IMR-90 (cell line): Measurements from ENCODE around the gene CYSTM1. TPM values are rescaled to one million over a fixed set of nuclear protein-coding genes. Genes with fewer than 3 reads are reported as not detected.

ENCODE experiments used
- ATAC-seq: fragments of 200-7000 bp; cut with Tn5 transposase; 2 replicates; pipeline ENCODE4 v1.9.1; 2020; ENCODE audit warnings: low read depth, mild to moderate bottlenecking, moderate library complexity
- BruUV-seq: library from RNA; stranded (reverse); fragments of 400-500 nt; replicated peaks from 2 replicates; lab custom pipeline; 2021; lab: Mats Ljungman, UMichigan
- CTCF ChIA-PET: fragments of 300-600 bp; formaldehyde crosslinking; extraction: SDS; loops from one replicate; lab custom pipeline; 2021; ENCODE audit warnings: antibody characterized with exemption; lab: Yijun Ruan, JAX
- POLR2A ChIA-PET: fragments of 300-600 bp; sonication (Branson Sonifier 250); formaldehyde crosslinking; loops from one replicate; lab custom pipeline; 2022; ENCODE audit warnings: antibody characterized with exemption; ENCODE audit not compliant: unreplicated experiment; lab: Charles Lee
- DNase-seq: peaks from one replicate; pipeline ENCODE4 v3.0.0; 2013
- H2AFZ ChIP-seq: replicated peaks from 2 replicates; pipeline ENCODE3; 2013; ENCODE audit warnings: low read length, mild to moderate bottlenecking; ENCODE audit not compliant: poor library complexity
- H2AK5ac ChIP-seq: 2 replicates; pipeline ENCODE4 v1.6.1; 2013; ENCODE audit warnings: low read depth, low read length, inconsistent platforms
- H2AK9ac ChIP-seq: replicated peaks from 2 replicates; pipeline ENCODE3; 2013; ENCODE audit warnings: mild to moderate bottlenecking, low read depth, low read length, moderate library complexity; ENCODE audit not compliant: poor library complexity
- H2BK120ac ChIP-seq: 2 replicates; pipeline ENCODE4 v1.6.1; 2013; ENCODE audit warnings: low read depth, low read length, inconsistent platforms
- H2BK15ac ChIP-seq: 3 replicates; pipeline ENCODE4 v1.6.1; 2013; ENCODE audit warnings: low read depth, low read length, inconsistent platforms
- H2BK20ac ChIP-seq: 2 replicates; pipeline ENCODE4 v1.6.1; 2013; ENCODE audit warnings: low read depth, mild to moderate bottlenecking, inconsistent platforms, low read length, moderate library complexity
- H2BK5ac ChIP-seq: 2 replicates; pipeline ENCODE4 v1.6.1; 2013; ENCODE audit warnings: mild to moderate bottlenecking, low read depth, low read length, inconsistent platforms; ENCODE audit not compliant: poor library complexity, severe bottlenecking
- H3K14ac ChIP-seq: replicated peaks from 2 replicates; pipeline ENCODE4 v1.6.1; 2013; ENCODE audit warnings: low read depth, low read length, inconsistent platforms
- H3K18ac ChIP-seq: 2 replicates; pipeline ENCODE4 v1.6.1; 2013; ENCODE audit warnings: low read depth, low read length, control low read depth
- H3K23ac ChIP-seq: 2 replicates; pipeline ENCODE4 v1.6.1; 2013; ENCODE audit warnings: low read depth, low read length, inconsistent platforms
- H3K27ac ChIP-seq: 2 replicates; pipeline ENCODE4 v1.5.1; 2013; ENCODE audit warnings: mild to moderate bottlenecking, control low read depth, low read length; ENCODE audit not compliant: insufficient read depth
- H3K27me3 ChIP-seq: 2 replicates; pipeline ENCODE4 v1.6.1; 2013; ENCODE audit warnings: low read length; ENCODE audit not compliant: control insufficient read depth, insufficient read depth
- H3K36me3 ChIP-seq: 2 replicates; pipeline ENCODE4 v1.6.1; 2013; ENCODE audit warnings: low read length, mixed read lengths; ENCODE audit not compliant: control insufficient read depth, insufficient read depth
- H3K4ac ChIP-seq: 2 replicates; pipeline ENCODE4 v1.6.1; 2013; ENCODE audit warnings: low read depth, low read length, inconsistent platforms
- H3K4me1 ChIP-seq: 2 replicates; pipeline ENCODE4 v1.6.1; 2013; ENCODE audit warnings: low read length, mixed read lengths; ENCODE audit not compliant: control insufficient read depth, insufficient read depth
- H3K4me2 ChIP-seq: 2 replicates; pipeline ENCODE4 v1.6.1; 2013; ENCODE audit warnings: low read depth, mild to moderate bottlenecking, control low read depth, low read length, moderate library complexity
- H3K4me3 ChIP-seq: 2 replicates; pipeline ENCODE4 v1.5.1; 2013; ENCODE audit warnings: low read depth, mild to moderate bottlenecking, control low read depth, low read length, moderate library complexity; ENCODE audit not compliant: insufficient read depth
- H3K56ac ChIP-seq: 2 replicates; pipeline ENCODE4 v1.6.1; 2013; ENCODE audit warnings: low read length, inconsistent platforms; ENCODE audit not compliant: insufficient read depth; ENCODE audit errors: extremely low read depth
- H3K79me1 ChIP-seq, 2 experiments: 2 replicates each; pipeline ENCODE4 v1.6.1; 2013; ENCODE audit warnings: low read length in 2 of 2, inconsistent platforms in 1 of 2, low read depth in 1 of 2
- H3K9ac ChIP-seq: 2 replicates; pipeline ENCODE4 v1.6.1; 2013; ENCODE audit warnings: low read depth, low read length, control low read depth
- H3K9me1 ChIP-seq: 2 replicates; pipeline ENCODE4 v1.6.1; 2013; ENCODE audit warnings: low read length, inconsistent platforms; ENCODE audit not compliant: insufficient read depth
- H3K9me3 ChIP-seq: 2 replicates; pipeline ENCODE4 v1.6.1; 2013; ENCODE audit warnings: low read length; ENCODE audit not compliant: control insufficient read depth, insufficient read depth
- H4K20me1 ChIP-seq: 2 replicates; pipeline ENCODE4 v1.6.1; 2013; ENCODE audit warnings: low read length, inconsistent platforms; ENCODE audit not compliant: insufficient read depth
- H4K5ac ChIP-seq: 2 replicates; pipeline ENCODE4 v1.6.1; 2013; ENCODE audit warnings: mild to moderate bottlenecking, low read depth, low read length, control low read depth
- H4K8ac ChIP-seq, 2 experiments: 2 replicates each; pipeline ENCODE4 v1.6.1; 2013; ENCODE audit warnings: low read depth in 2 of 2, low read length in 2 of 2, control low read depth in 1 of 2, inconsistent platforms in 1 of 2
- H4K91ac ChIP-seq: 2 replicates; pipeline ENCODE4 v1.6.1; 2013; ENCODE audit warnings: low read depth, low read length, inconsistent platforms; ENCODE audit not compliant: insufficient read depth
- CEBPB ChIP-seq: IDR thresholded peaks from 2 replicates; pipeline ENCODE4 v1.6.1; 2012; ENCODE audit warnings: low read depth, low read length, improper control_type of control experiment
- FOS ChIP-seq: fragments of 150-350 bp; IDR thresholded peaks from 2 replicates; pipeline ENCODE4 v1.6.1; 2016; ENCODE audit warnings: low read depth, low read length
- MXI1 ChIP-seq: IDR thresholded peaks from 2 replicates; pipeline ENCODE4 v1.6.1; 2012; ENCODE audit warnings: low read depth, mild to moderate bottlenecking, low read length, moderate library complexity, borderline replicate concordance
- NFE2L2 ChIP-seq: fragments of 150-350 bp; IDR thresholded peaks from 2 replicates; pipeline ENCODE4 v1.6.1; 2016; ENCODE audit warnings: low read depth, mild to moderate bottlenecking, low read length
- RCOR1 ChIP-seq: IDR thresholded peaks from 2 replicates; pipeline ENCODE4 v1.6.1; 2012; ENCODE audit warnings: mild to moderate bottlenecking, low read length, improper control_type of control experiment; ENCODE audit not compliant: insufficient replicate concordance
- WGBS, 2 experiments: methylation state at CpG; one replicate each; pipeline versions ENCODE4 v1.1.5 to v1.1.7; 2013; ENCODE audit warnings: missing lambda C conversion rate in 2 of 2; ENCODE audit not compliant: insufficient read length in 1 of 2; ENCODE audit errors: extremely low coverage in 2 of 2; 5-methylcytosine and 5-hydroxymethylcytosine counted together
- dilution Hi-C: fragments of 300-500 bp; cut with HindIII; formaldehyde crosslinking; loops from one replicate; pipeline ENCODE4 v1.14.3; 2018; ENCODE audit warnings: low sequenced_read_pairs; ENCODE audit not compliant: unreplicated experiment
- in situ Hi-C: fragments of 300-500 bp; cut with MboI; formaldehyde crosslinking; loops from 3 replicates; pipeline ENCODE4 v1.14.3; 2019; ENCODE audit warnings: low sequenced_read_pairs, inconsistent platforms, mixed read lengths
- intact Hi-C: fragments of 100-400 bp; cut with micrococcal nuclease; formaldehyde crosslinking; loops from 2 replicates; pipeline ENCODE4 v1.10.0; 2022
- polyA plus RNA-seq, 3 experiments: library from polyadenylated mRNA; depleted of rRNA; stranded (reverse); fragments of >200 nt; gene quantifications; 2 replicates each; pipeline ENCODE4 v1.2.3, GENCODE V29; 2012; ENCODE audit warnings: low replicate concordance in 1 of 3
- total RNA-seq: library from RNA; depleted of rRNA; stranded (reverse); fragments of >200 nt; gene quantifications from 2 replicates; pipeline ENCODE4 v1.2.3, GENCODE V29; 2012

CYSTM1 gene
- total and polyA plus RNA-seq, 2 of the 4 experiments (the other 2 are of a cell fraction): 7.3 to 15.0 TPM

DNA sequence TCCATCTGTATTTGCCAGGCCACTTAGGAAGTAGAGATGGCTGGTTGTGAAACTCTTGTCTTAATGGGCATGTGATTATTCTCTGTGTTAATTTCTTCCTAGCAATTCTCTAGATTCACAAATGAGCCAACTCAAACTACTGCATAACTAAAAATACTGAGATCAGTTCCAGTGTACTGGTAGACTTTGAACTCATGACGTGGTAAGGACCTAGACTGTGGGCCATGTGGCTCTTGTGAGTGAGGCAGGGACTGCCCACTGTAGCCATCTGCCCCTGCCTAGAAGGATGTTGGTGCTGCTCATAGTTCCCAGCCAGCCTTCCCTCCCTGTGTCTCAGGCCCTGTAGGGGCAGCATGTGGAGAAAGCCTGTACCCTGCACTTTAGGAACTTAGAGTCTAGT lies 47.4 kb downstream of the CYSTM1 start (continued):
- TF ChIP-seq RCOR1: no peak
- no peak for TF ChIP-seq NFE2L2

DNA sequence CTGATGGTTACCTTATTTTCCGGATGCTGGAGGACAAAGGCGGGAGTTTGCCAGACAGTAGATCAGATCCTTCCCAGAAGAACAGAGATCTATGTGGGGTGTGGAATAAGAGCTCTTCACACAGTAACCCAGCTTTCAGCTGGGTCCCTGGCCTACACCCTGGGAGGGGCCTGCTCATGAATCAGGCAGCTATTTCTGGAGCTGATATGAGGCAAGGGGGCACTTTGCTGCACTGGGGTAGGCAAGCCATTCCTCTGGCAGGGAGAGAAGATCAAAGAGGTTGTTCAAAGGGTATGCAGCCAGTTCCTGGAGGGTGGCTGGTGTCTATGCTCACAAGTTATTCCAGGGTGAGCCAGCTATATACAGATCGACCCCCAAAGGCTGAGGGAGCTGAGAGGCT lies 48.6 kb downstream of the CYSTM1 start:
- no CpG with 5 or more reads among the region's 3 CpGs for WGBS, 2 experiments
- Histone ChIP-seq H3K79me1 (peaks cover 0 to 13% of the 10 kb centered on the region in 2 experiments; a peak in 2 of 4 replicates), H4K91ac (no peak overlapping the region), H2BK15ac (peak overlapping the region; percentile 70; the same call in 2 of the 3 replicates), H2BK20ac (peak overlapping the region; percentile 65), H2AK9ac (no peak overlapping the region), H2AK5ac (peak overlapping the region; percentile 51), H3K27me3 (no peaks in the 10 kb centered on the region), H3K9me1 (peaks cover 27% of the 10 kb centered on the region), H4K5ac (no peak overlapping the region), H3K36me3 (no peaks in the 10 kb centered on the region), H3K27ac (no peak overlapping the region), H2BK120ac (peak overlapping the region; percentile 84), H3K4me2 (no peak overlapping the region), H4K20me1 (peaks cover 11% of the 10 kb centered on the region), H3K4me1 (peaks cover 12% of the 10 kb centered on the region), H3K14ac (peak overlapping the region; percentile 80; the same call in 1 of the 2 replicates), H2AFZ (peak overlapping the region; percentile 64), H3K4me3 (no peak overlapping the region), H3K23ac (no peak overlapping the region), H3K56ac (no peak overlapping the region), H3K18ac (no peak overlapping the region), H3K4ac (peak overlapping the region; percentile 77), H3K9me3 (no peaks in the 10 kb centered on the region), H4K8ac (0 out of 4 replicates have a peak overlapping the region, but pooled peaks of 1 of the 2 experiments have one; percentile 22), H3K9ac (no peak overlapping the region), H2BK5ac (no peak overlapping the region)
- in situ Hi-C loops: no loop called here
- TF ChIP-seq FOS (no peak), MXI1 (no peak), CEBPB (peak; percentile 22; the same call in 1 of the 2 replicates)
- intact Hi-C loops: loop anchor here (5.0 kb wide), 1 partner anchor 41 kb away; no protein-coding TSS in a partner anchor
- dilution Hi-C loops: no loop called here
- DNase-seq (no peak), ATAC-seq (no peak; the same call in 1 of the 2 replicates)
- ChIA-PET CTCF (interaction anchor here (1.0 to 2.1 kb wide), 2 partner anchors 16 to 129 kb away, joined by 3 to 4 read pairs; no protein-coding TSS in a partner anchor), POLR2A (no interaction called here)
- BruUV-seq: no TSS peak
